HG03520 (cell line): ENCODE data around the gene L1CAM.
"Not testable (repeated sequence)": the region's sequence is repeated elsewhere in the genome, so short reads cannot be mapped to it uniquely, and the experiment has no call there.

Source experiments
- ATAC-seq: cut with Tn5 transposase; IDR thresholded peaks from one replicate; pipeline ENCODE4 v1.9.1; 2021; ENCODE audit warnings: mild to moderate bottlenecking, moderate library complexity; ENCODE audit not compliant: unreplicated experiment

L1CAM gene

DNA sequence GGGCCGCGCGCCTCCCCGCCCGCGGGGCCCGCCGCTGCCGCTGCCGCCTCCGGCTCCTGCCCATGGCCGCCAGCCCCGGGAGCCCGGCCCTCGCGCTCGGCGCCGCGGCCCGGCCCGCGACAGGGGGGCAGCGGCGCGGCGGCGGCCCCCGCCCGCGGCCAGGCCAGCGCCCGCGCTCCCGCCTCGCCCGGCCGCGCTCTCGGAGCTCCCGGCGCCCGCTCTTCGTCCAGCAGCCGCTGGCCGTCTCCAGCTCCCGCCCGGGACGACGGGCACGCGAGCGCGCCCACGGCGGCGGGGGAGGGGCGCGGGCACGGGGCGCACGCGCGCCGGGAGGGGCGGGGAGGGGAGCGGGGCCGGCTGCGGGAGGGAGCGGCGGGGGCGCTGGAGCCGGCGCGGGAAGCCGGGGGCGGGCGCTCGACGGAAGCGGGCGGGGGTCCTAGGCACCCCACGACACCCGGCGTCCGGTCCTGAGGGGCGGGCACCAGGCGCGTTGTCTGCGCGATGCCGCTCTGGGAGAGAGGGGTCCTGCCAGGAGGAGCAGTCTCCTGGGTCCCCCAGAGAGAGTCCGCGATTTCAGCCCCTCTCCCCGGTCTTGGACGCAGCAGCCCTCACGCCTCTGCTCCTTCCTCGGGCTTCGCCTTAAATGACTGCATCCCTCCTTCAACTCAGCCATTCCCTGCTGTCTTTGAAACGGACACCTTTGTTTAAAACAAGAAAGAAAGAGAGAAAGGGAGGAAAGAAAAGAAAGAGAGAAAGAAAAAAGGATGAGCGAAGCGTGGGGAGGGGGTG lies 55.1 kb downstream of the L1CAM start:
- no peak for ATAC-seq

DNA sequence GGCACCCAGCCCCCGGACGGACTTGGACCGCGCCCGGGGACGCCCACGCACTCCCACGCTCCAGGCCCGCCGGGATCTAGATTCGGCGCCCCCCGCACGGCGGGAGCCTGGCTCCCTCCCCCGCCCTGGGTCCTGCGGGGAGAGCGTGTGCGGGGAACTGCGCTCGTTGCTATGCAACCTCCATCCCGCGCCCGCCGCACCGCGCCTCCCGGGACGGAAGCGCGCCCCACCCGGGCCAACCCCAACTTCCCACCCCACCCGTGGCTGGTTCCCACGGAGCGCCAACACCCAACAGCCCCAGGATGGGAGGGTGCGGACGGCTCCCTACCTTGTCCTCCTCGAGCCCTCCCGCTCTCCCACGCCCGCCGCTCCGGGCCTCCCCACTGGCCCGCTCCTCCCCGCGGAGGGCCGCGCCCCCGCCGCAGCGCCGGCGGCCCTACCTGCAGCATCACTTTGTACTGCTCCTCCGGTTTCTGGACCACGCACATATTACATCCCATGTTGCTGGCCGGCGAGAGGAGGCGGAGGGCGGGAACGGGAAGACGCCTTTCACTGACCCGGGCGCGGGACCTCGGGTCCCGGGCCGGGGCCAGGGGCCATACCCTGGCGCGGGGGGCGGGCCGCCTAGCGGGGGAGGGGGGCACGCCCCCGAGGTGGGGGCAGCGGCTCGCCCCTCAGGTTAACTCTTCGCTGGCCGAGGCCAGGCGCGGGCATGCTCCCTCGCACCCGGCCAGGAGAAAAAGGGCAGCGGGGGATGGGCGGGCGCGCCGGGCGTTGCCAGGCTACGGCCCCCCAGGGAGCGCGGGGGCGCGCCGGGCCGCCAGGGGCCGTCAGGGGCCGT lies 56.0 kb downstream of the L1CAM start, which contains the start of gene PDZD4:
PDZD4 (minus strand) TSS at position 746 of the 841 bp plus-strand sequence; CDS start at position 500, 246 bp downstream.
- no peak for ATAC-seq

DNA sequence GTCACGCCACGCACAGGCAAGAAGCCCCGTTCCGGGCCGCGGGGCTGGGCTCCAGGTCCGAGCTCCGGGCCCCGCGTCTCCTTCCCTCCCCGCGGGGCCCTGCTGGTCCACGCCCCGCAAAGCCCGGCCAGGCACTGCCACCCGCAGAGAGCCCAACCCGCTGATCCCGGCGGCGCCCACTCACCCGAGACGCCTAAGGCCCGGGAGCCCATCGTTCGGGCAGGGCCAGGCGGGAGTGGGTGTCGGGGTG lies 56.5 kb downstream of the L1CAM start:
- no peak for ATAC-seq

DNA sequence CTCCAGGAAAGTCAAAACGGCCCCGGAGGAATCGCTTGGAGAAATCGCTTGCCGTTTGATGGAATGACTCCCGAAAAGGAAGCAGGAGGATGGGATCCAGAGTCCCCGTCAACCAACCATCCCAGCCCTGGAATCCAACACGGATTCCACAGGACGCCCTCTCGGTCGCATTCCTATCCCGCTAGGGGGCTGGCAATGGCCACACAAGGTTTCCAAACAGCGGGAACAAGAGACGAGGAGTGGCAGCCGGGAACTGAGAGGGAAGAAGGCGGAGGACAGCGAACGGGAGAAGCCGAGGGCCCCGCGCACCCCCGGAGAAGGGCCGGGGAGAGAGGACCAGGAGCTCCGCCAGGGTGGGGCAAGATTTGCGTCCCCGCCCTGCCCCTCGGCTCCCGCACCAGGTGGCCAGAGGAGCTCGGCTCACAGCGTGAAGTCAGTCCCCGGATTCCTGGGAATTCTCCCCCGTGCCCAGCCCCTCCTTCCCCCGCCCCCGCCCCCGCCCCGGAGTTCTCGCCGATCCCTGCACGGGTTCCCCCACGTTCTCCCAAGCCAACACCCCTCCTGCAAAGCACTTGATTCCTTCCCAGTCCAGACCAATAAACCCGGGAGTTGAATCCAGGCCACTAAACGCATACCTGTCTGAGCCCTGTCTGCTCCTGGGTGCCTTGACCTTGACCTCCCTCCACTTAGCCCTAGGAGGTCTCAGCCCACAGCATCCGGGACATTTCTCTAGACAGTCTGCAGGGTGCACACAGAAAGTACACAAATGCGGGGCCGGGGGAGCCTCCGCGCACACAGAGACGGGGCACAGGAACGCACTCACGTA lies 57.0 kb downstream of the L1CAM start:
- ATAC-seq: no peak

DNA sequence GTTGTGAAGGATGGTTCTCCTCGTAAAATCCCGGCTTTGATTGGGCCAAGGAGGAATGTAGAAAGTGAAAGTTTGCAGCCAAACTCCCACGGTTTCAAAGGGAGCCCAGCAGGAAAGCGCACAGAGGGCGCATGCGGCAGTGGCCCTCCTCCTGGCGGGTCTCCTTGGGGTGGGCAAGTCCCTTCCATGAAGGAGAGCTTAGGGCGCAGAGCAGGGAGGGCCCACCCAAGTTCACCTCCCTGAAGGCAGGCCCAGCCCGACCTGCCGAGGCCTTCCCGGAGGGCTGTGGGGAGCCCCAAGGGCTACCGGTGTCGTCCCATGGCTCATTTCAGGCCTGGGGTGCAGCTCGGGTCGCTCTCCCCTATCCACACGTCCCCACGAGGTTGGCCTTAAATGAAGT lies 57.7 kb downstream of the L1CAM start:
- no peak for ATAC-seq

DNA sequence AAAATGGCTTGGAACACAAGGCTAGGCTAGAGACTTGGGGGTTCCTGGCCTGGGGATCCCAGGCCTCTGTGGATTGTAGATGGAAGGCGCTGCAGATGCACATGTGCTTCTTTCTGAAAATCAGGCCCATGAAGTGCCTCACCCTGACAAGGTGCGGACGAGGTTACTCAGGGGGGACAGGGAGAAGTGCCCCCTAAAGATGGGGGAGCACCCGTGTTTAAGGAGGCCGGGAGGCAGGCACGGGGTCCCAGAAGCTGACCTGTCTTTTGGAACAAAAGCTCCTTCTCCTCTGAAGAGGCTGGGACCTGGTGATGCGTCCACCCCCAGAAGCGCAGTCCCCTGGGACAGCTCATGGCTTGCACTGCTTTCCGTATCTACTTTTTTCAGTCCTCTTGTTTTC lies 58.1 kb downstream of the L1CAM start:
- no peak for ATAC-seq

DNA sequence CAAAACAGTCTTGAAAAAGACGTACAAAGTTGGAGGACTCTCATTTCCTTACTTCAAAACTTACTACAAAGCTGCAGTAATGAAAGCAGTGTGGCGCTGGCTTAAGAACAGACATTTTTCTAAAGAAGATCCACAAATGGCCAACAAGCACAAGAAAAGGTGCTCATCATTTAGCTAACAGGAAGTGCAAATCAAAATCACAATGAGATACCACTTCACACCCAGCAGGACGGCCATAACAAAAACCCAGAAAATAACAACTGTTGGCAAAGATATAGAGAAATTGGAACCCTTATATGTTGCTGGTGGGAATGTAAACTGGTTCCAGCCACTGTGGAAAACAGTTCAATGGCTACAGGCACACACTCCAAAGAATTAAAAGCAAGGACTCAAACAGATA lies 59.0 kb downstream of the L1CAM start:
- no peak for ATAC-seq

DNA sequence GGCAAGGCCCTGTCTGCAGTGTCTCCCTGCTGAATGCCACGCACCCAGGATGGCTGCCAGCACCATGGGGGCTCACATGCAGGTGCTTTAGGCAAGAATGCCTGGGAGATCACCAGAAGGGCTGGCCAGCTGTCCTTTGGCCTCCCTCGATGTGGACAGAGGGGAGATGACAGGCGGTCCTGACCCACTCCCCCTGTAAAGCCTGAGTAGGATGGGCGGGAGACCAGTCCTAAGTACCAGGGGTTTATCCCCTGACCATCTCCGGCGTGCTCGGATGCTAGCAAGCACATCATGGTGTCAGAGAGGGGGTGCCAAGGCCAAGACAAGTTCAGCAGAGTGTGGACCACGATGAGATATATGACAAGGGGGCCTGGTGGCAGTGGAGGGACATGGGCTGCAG lies 60.9 kb downstream of the L1CAM start:
- ATAC-seq: no peak

DNA sequence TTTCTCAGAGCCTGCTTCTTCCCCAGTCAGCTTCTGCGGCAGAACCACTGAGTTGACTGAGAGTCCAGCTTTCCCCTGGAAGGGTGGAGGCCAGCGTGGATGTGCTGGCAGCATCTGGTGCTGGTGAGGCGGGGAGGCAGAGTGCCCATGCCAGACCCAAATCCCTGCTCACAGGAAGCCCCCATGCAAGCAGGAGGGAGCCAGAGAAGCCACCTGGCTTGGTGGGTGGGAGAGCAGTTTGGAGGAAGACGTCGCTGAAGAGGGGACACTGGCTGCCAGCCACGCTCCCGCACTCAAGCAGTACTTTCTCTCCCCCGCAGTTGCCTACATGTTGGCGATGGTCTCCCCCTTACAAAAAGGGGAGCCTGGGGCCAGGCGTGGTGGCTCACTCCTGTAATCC lies 61.6 kb downstream of the L1CAM start:
- no peak for ATAC-seq

DNA sequence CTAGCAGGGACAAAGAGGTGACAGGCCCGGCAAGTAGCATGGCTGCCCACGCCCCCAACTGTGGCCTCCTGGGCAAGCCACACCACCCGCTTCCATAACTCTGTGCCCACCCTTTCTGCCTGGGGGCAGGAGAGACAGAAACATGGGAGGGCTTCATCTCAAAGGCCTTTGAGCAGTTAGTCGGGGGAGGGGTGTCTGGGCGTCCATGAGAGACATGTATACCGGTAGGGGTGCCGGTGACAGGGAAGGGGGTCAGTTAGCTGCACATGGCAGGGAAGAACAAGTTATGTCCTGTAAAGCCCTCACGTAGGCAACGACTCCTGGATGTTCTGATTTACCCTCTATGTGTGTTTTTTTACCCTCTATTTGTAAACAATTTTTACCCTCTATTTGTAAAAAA lies 64.9 kb downstream of the L1CAM start:
- ATAC-seq: no peak

DNA sequence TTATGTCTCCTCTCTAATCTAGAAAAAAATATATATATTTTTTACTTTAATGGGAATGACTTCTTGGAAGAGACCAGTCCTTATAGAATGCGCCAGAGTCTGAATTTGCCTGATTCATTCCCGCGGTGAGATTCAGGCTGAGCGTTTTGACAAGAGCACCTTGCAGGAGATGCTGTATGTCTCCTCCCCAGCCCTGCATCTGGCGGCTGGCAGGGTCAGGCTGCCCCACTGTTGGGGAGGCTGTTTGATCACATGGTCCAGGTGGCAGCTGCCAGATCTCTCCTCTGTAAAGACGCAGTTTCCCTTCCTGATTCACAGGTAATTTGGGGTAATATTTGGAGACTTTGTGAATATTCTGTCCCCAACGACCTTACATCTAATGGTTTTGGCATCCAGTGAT lies 65.4 kb downstream of the L1CAM start:
- ATAC-seq: no peak

DNA sequence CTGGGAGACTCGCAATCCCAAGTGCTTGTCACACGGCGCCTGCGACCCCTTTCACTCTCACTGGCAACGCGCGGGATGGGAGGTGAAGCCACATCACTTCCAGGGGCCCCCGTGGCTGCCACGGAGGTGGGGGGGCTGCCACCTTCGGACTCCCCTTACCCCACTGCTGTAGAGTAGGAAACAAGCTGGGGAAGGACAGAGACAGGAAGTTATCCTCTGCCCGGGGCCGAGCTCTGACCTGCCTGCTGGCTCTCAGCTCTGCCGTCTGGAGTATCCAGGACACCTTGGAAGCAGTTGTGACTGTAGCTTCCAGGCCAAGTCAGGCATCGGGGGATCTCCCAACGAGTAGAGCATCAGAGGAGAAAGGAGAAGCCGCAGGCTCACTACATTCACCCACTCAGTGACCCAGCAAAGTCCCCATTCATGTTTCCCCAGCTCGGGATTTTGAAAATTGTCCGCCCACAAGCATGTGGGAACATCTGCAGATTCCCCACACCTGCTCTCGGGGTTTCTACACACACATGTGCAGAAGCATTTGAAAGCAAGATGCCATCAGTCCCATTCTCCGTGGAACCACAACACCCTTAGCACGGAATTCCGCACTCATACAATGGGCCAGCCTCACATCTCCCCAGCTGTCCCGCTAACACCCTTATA lies 66.5 kb downstream of the L1CAM start:
- no peak for ATAC-seq

DNA sequence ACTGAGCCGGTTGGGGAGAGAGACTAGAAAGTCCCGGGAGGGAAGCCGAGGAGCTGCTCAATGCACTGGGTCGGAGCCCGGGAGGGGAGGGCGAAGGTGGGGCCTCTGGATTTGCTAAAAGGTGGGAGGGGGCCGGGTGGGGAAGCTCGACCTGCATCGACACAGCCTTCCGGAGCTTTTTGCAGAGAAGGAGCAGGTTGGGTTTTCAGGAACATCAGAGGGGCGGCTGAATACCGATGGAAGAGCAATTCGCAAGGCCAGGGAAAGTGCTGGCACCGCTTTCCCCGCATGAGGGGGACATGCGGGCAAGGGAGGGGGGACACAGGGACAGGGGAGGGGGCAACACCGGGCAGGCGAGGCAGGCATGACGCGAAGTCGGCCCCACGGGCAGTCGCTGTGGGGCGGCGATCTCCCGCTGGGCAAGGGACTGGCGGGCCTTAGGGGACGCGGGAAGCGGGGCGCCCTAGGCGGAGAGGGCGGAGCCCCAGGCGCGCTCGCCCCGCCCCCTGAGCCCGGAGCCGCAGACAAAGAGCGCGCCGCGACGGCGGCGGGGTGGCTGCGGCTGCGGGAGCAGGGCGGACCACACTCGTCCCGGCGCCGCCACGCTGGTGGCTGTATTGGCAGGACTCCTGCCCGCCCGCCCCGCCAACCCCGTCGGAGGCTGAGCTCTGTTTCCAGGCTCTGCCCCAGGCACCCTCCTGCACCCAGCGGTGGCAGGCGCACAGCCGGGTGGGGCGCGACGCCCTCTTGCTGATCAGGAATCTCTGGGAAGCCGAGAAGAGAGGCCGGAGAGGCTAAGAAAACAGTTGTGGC lies 67.2 kb downstream of the L1CAM start:
- ATAC-seq: no peak

DNA sequence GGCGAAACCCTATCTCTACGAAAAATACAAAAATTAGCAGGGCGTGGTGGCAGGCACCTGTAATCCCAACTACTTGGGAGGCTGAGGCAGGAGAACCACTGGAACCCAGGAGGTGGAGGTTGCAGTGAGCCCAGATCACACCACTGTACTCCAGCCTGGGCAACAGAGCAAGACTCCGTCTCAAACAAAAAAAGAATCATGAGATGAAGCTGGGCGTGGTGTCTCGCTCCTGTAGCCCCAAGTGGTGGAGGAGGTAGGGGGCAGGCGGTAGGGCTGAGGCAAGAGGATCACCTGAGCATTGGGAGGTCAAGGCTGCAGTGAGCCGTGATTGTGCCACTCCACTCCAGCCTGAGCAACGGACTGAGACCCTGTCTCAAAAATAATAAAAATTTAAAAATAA lies 67.9 kb downstream of the L1CAM start:
- not testable (repeated sequence) for ATAC-seq

DNA sequence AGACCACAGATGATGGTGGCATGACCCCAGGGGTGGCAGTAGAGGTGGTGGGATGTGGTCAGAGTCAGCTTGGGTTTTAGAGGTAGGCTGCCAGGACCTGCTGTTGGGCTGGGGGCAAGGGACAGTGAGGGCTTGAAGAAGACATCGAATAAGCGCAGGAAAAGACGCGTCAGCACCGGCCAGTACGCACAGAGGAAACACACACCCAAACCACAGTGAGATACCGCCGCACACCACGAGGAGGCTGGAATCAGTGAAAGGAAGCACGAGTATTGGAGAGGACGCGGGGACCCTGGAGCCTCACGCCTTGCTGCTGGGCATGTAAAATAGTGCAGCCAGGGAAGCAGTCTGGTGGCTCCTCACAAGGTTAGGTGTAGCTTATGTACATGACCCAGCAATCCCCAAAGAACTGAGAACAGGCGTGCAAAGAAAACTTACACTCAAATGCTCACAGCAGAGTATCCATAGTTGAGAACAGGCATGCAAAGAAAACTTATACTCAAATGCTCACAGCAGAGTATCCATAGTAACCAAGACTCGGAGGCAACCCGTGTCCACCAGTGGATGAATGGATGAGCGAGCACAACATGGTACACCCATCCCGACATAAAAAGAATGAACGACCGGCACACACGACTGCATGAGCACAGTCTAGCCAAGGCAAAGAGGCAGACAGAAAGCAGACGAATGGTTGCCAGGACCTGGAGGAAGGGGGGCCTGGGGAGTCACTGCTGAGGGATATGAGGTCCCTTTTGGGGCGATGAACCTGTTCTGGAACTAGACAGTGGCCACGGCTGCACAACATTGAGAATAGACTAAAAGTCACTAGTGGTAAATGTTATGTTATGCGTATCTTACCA lies 68.9 kb downstream of the L1CAM start:
- ATAC-seq: no peak

DNA sequence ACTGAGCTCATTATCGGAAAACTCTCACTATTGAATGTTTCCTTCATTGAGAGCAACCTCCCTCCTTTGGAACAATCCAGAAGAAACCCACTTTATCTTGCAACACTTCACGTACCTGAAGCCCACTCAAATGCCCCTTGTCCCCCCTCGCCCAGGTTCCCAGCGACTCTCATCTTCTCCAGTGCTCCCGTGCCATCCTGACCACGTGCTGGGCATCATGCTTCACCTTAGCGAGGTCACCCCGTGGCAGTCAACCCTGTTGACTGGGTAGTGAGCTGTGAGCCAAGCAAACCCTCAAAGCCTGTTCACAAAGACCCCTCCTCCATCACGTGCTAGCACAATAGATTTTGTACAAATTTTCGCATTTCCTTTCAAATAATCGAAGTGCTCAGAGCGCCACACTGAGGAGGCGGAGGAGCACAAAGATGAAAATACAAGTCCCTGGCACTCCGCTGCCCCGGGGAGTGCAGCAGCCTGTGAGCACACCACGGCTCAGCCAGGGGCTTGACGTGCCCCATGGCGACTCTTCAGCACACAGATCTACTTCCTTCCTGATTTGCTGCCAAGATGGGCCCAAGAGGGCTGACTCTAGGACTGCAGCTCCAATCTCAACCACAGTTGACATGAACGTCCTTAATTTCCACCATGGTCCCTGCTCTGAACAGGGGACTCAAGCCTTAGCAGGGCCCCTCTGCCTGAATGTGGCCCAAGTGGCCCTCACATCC lies 71.2 kb downstream of the L1CAM start:
- no peak for ATAC-seq

DNA sequence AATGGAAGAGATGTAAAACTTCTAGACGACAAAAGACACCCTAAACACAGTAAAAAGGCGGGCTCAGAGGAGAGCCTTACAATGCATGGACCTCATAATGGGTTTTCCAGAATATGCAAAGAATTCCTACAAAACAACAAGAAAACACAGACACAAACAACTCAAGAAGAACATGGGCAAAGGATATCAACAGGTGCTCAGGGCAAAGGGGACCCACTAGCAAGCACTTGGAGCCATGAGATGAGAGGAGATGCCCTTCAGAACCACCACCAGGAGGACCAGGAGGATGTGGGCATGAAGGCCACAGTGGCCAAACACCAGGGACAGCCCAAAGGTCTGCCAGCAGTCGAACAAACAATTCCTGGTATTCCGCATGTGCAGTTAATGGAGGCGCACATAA lies 72.8 kb downstream of the L1CAM start:
- no peak for ATAC-seq

DNA sequence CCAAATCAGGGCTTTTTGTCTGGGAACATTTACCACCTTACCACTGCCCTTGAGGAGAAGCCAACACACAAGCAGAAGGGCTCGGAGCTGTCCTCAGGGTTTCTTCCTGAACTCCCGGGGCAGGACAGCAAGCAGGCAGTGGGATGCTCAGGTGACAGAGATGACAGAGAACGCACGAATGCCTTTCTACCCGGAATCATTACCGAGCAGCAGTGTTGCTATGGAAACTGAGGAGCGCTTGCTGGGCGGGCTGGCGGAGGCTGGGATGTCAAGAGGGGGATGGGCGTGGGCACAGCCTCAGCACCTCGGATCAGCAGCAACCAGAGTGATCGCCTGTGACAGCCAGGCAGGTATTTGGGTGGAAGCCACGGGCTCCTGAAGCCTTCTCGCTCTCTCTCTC lies 73.8 kb downstream of the L1CAM start:
- ATAC-seq: no peak
